Right lobe of liver (tissue), 4 donors: ENCODE measurements around the gene ABCA3.

Source experiments
- POLR2A ChIP-seq: fragments of 450-650 bp; IDR thresholded peaks from one replicate; pipeline ENCODE4 v1.6.1; 2017; ENCODE audit warnings: antibody characterized with exemption, mild to moderate bottlenecking
- TF ChIP-seq, protein P1 (sequence below), 4 donors: fragments of 200-600 bp in 3 of 4; fragments of 450-650 bp in 1 of 4; IDR thresholded peaks; one replicate each; pipeline versions ENCODE4 v1.5.1 to v1.8.0; 2016 to 2022; ENCODE audit warnings: antibody characterized with exemption in 4 of 4, mild to moderate bottlenecking in 2 of 4
- donor health status: DM: no; HTN: no; CAD: no.
- donor health status: DM: no; HTN: no; CAD: no.
- donor health status: DM: no; HTN: yes; CAD: no.

DNA sequence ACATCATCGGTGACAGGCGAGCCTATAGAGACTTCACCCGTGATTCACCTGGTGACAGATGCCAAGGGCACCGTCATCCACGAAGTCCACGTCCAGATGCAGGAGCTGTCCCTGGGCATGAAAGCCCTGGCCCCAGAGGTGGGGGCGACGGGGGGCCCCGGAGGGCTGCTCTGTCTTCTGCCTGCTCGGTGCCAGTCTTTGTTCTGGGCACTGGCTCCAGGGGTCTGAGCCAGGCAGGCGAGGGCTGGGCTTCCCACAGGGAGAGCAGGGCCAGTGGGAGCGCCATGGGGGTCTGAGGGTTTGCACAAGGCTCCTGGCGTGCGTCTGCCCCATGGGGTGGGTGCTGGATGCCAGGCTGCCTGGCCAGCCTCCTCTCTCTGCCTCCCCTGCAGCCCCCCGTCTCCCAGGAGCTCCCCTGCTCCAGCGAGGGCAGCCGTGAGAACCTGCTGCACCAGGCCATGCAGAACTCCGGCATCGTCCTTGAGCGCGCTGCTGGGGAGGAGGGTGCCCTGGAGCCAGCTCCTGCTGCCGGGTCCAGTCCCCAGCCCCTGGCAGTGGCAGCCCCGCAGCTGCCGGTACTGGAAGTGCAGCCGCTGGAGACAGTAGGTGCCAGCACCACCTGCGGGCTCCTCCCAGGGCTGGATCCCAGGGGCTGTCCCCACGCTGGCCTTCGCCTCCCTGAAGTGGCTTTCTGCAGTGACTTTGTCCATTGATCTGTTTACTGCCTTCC is 107.3 kb downstream of the ABCA3 start:
- TF ChIP-seq, protein P1, sequence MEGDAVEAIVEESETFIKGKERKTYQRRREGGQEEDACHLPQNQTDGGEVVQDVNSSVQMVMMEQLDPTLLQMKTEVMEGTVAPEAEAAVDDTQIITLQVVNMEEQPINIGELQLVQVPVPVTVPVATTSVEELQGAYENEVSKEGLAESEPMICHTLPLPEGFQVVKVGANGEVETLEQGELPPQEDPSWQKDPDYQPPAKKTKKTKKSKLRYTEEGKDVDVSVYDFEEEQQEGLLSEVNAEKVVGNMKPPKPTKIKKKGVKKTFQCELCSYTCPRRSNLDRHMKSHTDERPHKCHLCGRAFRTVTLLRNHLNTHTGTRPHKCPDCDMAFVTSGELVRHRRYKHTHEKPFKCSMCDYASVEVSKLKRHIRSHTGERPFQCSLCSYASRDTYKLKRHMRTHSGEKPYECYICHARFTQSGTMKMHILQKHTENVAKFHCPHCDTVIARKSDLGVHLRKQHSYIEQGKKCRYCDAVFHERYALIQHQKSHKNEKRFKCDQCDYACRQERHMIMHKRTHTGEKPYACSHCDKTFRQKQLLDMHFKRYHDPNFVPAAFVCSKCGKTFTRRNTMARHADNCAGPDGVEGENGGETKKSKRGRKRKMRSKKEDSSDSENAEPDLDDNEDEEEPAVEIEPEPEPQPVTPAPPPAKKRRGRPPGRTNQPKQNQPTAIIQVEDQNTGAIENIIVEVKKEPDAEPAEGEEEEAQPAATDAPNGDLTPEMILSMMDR (IDR thresholded peaks at IDR 0.05), result no peak
- no peak for TF ChIP-seq POLR2A
